Activated T-cell treated with anti-CD3 and anti-CD28 coated beads, Interleukin-2, amount 50 U/mL, for 72 hours (primary cell): Measurements from ENCODE around the gene SRP19. TPM values are rescaled to one million over a fixed set of nuclear protein-coding genes. Genes with fewer than 3 reads are reported as not detected.
A peak's percentile ranks its signal among the peaks of the same experiment; 100 is the strongest.
"Not testable (repeated sequence)": the region's sequence is repeated elsewhere in the genome, so short reads cannot be mapped to it uniquely, and the experiment has no call there.

Source experiments
- ATAC-seq, 2 donors: fragments of 150-1000 bp; cut with Tn5 transposase; replicated peaks in 1 of 2; 2 replicates each; pipeline ENCODE4 v1.10.0; 2021; ENCODE audit warnings: moderate library complexity in 2 of 2, mild to moderate bottlenecking in 1 of 2
- DNase-seq, 2 donors: peaks; one replicate each; pipeline ENCODE4 v3.0.0; 2021 to 2022; ENCODE audit warnings: mixed read lengths in 1 of 2
- H3K27ac Mint-ChIP-seq: one replicate; pipeline ENCODE4 v1.8.0; 2022; ENCODE audit warnings: mild to moderate bottlenecking, moderate library complexity, mixed read lengths
- H3K27me3 Mint-ChIP-seq: one replicate; pipeline ENCODE4 v1.8.0; 2022; ENCODE audit warnings: low read depth, mixed read lengths
- H3K36me3 Mint-ChIP-seq, 2 donors: one replicate each; pipeline ENCODE4 v1.8.0; 2022; ENCODE audit warnings: mixed read lengths in 2 of 2, mild to moderate bottlenecking in 1 of 2; ENCODE audit not compliant: insufficient read depth in 2 of 2
- H3K4me1 Mint-ChIP-seq: one replicate; pipeline ENCODE4 v1.8.0; 2022; ENCODE audit warnings: low read depth, mixed read lengths
- H3K4me3 Mint-ChIP-seq, 2 donors: one replicate each; pipeline ENCODE4 v1.8.0; 2022; ENCODE audit warnings: mild to moderate bottlenecking in 2 of 2, mixed read lengths in 2 of 2, moderate library complexity in 2 of 2
- H3K9me3 Mint-ChIP-seq, 2 donors: one replicate each; pipeline ENCODE4 v1.8.0; 2022; ENCODE audit warnings: mixed read lengths in 2 of 2
- total RNA-seq, 2 donors: library from RNA; stranded (reverse); gene quantifications; one replicate each; pipeline ENCODE4 v1.2.3, GENCODE V29; 2022

SRP19 gene
- total RNA-seq, 2 donors from 2014 or later, result 41.4 to 47.6 TPM

DNA sequence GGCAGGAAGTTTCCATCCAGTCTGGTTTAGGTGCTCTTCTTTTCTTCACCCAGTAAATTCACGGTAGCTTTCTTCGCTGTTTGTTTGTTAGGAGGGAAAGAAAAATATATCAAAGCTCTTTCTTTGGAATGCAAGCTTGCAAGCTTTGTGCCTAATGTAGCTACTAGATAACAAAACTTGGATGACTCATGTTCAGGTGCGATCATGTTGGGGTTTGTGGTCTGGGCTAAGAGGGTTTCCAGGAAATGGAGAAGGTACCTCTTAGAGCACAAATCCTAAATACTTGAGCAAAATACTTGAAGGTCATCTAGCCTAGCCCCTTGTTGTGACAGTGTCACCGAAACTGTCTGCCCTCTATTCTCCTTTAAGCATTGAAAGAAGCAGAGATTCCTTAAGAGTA, 17.7 kb downstream of the SRP19 start:
- ATAC-seq (peak; percentile 92 to 96), DNase-seq (peak; percentile 60 to 73)
- peaks cover 12 to 29% of the 10 kb centered on the region in 2 donors for H3K36me3 Mint-ChIP-seq
- peaks cover 26% of the 10 kb centered on the region for H3K4me1 Mint-ChIP-seq
- peak overlapping the region; percentile 70 to 77 for H3K4me3 Mint-ChIP-seq
- H3K9me3 Mint-ChIP-seq, result no peaks in the 10 kb centered on the region
- no peaks in the 10 kb centered on the region for H3K27me3 Mint-ChIP-seq
- H3K27ac Mint-ChIP-seq, result peak overlapping the region; percentile 95

- Mint-ChIP-seq H3K4me3 (no peak overlapping the region), H3K36me3 (peaks cover 12 to 27% of the 10 kb centered on the region in 2 donors), H3K9me3 (no peaks in the 10 kb centered on the region), H3K4me1 (peaks cover 25% of the 10 kb centered on the region), H3K27ac (peak overlapping the region; percentile 93), H3K27me3 (no peaks in the 10 kb centered on the region)
- DNase-seq, result no peak
- ATAC-seq, result no peak
Measured at GRCh38 chr5:112880219-112880964, 19.3 kb downstream of the SRP19 start.

GRCh38 chr5:112883192-112883591, 22.1 kb downstream of the SRP19 start:
- Mint-ChIP-seq H3K4me1 (peaks cover 22% of the 10 kb centered on the region), H3K27ac (no peak overlapping the region), H3K36me3 (peaks cover 13 to 20% of the 10 kb centered on the region in 2 donors), H3K27me3 (no peaks in the 10 kb centered on the region), H3K4me3 (no peak overlapping the region), H3K9me3 (no peaks in the 10 kb centered on the region)
- DNase-seq (no peak), ATAC-seq (no peak)

GRCh38 chr5:112885001-112885400, 23.9 kb downstream of the SRP19 start:
- Mint-ChIP-seq H3K9me3 (peaks cover 2 to 3% of the 10 kb centered on the region in 2 donors), H3K27me3 (no peaks in the 10 kb centered on the region), H3K4me1 (peaks cover 19% of the 10 kb centered on the region), H3K4me3 (no peak overlapping the region), H3K27ac (peak overlapping the region; percentile 43), H3K36me3 (peaks cover 10 to 21% of the 10 kb centered on the region in 2 donors)
- ATAC-seq, result no peak
- DNase-seq, result no peak

DNA sequence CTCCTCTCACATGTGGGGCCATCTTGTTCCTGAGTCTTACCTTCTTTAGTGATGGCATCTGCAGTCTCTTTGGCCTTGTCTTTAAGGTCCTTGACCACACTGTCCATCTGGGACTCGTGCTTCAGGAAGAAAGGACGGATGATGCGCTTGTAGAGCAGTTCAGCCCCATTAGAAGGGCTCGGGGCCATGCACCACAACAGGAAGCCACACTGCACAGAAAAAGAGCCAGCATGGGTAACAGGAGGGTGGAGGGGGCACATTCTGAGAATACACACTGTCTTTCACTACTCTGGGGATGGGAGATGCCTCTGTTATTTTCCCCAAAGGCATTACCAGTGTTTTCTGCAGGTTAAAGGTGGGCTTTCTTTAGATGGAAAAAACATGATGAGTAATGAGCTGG, 25.9 kb downstream of the SRP19 start:
- H3K27me3 Mint-ChIP-seq, result no peaks in the 10 kb centered on the region
- DNase-seq (no peak), ATAC-seq (peak in 1 of 2 donors; percentile 47)
- H3K9me3 Mint-ChIP-seq, result peaks cover 2 to 3% of the 10 kb centered on the region in 2 donors
- H3K4me1 Mint-ChIP-seq, result peaks cover 25% of the 10 kb centered on the region
- peaks cover 9 to 21% of the 10 kb centered on the region in 2 donors for H3K36me3 Mint-ChIP-seq
- H3K4me3 Mint-ChIP-seq, result no peak overlapping the region
- peak overlapping the region; percentile 21 for H3K27ac Mint-ChIP-seq

- Mint-ChIP-seq H3K36me3 (peaks cover 9 to 23% of the 10 kb centered on the region in 2 donors), H3K4me1 (peaks cover 36% of the 10 kb centered on the region)
- H3K27me3 Mint-ChIP-seq, ATAC-seq, H3K4me3 Mint-ChIP-seq, H3K9me3 Mint-ChIP-seq, DNase-seq, H3K27ac Mint-ChIP-seq: not testable (repeated sequence)
Measured at GRCh38 chr5:112892066-112892465, 31.0 kb downstream of the SRP19 start.

GRCh38 chr5:112892776-112893175, 31.7 kb downstream of the SRP19 start:
- H3K4me3 Mint-ChIP-seq, result no peak overlapping the region
- H3K36me3 Mint-ChIP-seq, result peaks cover 9 to 24% of the 10 kb centered on the region in 2 donors
- H3K27ac Mint-ChIP-seq, result peak overlapping the region; percentile 21
- H3K27me3 Mint-ChIP-seq, result no peaks in the 10 kb centered on the region
- DNase-seq, result no peak
- H3K4me1 Mint-ChIP-seq, result peaks cover 36% of the 10 kb centered on the region
- ATAC-seq, result no peak
- H3K9me3 Mint-ChIP-seq, result peaks cover 2 to 3% of the 10 kb centered on the region in 2 donors

- no peak for ATAC-seq
- DNase-seq, result no peak
- Mint-ChIP-seq H3K27ac (no peak overlapping the region), H3K36me3 (peaks cover 11 to 29% of the 10 kb centered on the region in 2 donors), H3K9me3 (no peaks in the 10 kb centered on the region), H3K4me1 (peaks cover 28% of the 10 kb centered on the region), H3K27me3 (no peaks in the 10 kb centered on the region), H3K4me3 (no peak overlapping the region)
Measured at GRCh38 chr5:112895682-112896081, 34.6 kb downstream of the SRP19 start.

- no peaks in the 10 kb centered on the region for H3K27me3 Mint-ChIP-seq
- ATAC-seq (no peak), DNase-seq (no peak)
- no peak overlapping the region for H3K4me3 Mint-ChIP-seq
- H3K9me3 Mint-ChIP-seq, result no peaks in the 10 kb centered on the region
- peaks cover 5 to 26% of the 10 kb centered on the region in 2 donors for H3K36me3 Mint-ChIP-seq
- H3K4me1 Mint-ChIP-seq, result peaks cover 20% of the 10 kb centered on the region
- no peak overlapping the region for H3K27ac Mint-ChIP-seq
Measured at GRCh38 chr5:112902561-112902960, 41.5 kb downstream of the SRP19 start.

GRCh38 chr5:112904996-112905395, 43.9 kb downstream of the SRP19 start:
- not testable (repeated sequence) for DNase-seq

DNA sequence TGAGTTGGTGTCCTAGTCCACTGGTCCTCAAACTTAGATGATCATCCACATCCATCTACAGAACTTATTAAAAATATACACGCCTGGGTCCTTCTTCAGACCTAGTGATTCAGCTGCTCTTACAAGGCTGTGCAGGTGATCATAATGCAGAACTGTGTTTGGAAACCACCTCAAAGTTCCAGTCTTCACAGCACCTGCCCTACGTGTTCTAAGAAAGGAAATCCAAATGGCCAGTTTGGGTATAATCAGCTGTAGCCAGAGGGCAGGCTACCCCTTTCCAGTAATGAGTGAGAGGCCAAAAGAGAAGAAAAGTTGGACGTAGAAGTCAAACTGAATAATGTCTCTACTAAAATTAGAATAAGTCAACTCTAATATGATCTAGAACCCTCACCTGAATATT, 45.5 kb downstream of the SRP19 start:
- H3K27ac Mint-ChIP-seq, result no peak overlapping the region
- no peaks in the 10 kb centered on the region for H3K27me3 Mint-ChIP-seq
- DNase-seq (no peak), ATAC-seq (no peak)
- peaks cover 25% of the 10 kb centered on the region for H3K4me1 Mint-ChIP-seq
- no peak overlapping the region for H3K4me3 Mint-ChIP-seq
- no peaks in the 10 kb centered on the region for H3K9me3 Mint-ChIP-seq
- peaks cover 3 to 27% of the 10 kb centered on the region in 2 donors for H3K36me3 Mint-ChIP-seq

More at GRCh38 chr5:112904996-112905395, 43.9 kb downstream of the SRP19 start:
- not testable (repeated sequence) for H3K9me3 Mint-ChIP-seq, H3K27me3 Mint-ChIP-seq, H3K27ac Mint-ChIP-seq, H3K4me3 Mint-ChIP-seq, ATAC-seq
- Mint-ChIP-seq H3K4me1 (peaks cover 15% of the 10 kb centered on the region), H3K36me3 (peaks cover 3 to 28% of the 10 kb centered on the region in 2 donors)

DNA sequence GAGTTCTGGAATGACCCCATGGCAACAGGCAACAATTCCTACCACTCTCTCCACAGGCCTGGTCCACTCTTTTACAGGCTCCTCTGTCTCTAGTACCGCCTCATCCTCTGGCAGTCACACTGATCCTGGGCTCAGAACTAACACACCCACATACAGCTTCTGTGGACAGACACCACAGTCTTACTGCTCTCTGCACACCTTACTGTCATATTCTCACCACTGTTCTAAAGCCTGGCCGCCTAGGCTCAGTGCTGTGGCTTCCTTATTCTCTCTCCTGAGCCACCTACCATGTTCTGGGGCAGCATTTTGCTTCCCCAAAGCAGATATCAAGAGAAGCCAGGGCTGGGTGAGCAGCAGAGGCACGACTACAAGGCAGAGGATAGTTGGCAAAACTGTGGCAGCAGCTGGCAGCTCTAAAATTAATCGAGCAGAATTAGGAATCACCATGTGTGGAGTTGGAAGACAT, 46.1 kb downstream of the SRP19 start:
- Mint-ChIP-seq H3K9me3 (no peaks in the 10 kb centered on the region), H3K36me3 (peaks cover 3 to 29% of the 10 kb centered on the region in 2 donors), H3K4me1 (peaks cover 25% of the 10 kb centered on the region), H3K4me3 (no peak overlapping the region), H3K27me3 (no peaks in the 10 kb centered on the region), H3K27ac (no peak overlapping the region)
- DNase-seq, result no peak
- ATAC-seq, result peak in 1 of 2 donors; percentile 44

DNA sequence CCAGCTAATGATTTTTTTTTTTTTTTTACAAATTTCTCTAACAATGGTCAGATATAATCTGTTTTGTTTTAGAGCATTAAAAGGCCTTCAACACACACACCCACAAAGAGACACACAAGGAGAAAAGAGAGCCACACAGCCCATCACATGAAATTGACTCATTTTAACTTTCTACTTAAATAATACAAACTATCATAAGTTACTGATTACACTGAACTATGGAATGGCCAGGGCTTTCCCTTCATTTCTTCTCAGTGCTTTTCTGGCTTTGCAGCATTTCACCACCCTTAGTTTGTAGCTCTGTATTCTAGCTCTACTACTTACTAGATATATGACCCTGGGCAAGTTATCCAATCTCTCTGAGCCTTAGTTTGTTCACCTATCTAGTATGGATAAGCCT, 47.8 kb downstream of the SRP19 start:
- no peak for ATAC-seq
- peak overlapping the region; percentile 38 for H3K27ac Mint-ChIP-seq
- no peaks in the 10 kb centered on the region for H3K27me3 Mint-ChIP-seq
- no peaks in the 10 kb centered on the region for H3K9me3 Mint-ChIP-seq
- no peak for DNase-seq
- H3K36me3 Mint-ChIP-seq, result peaks cover 6 to 39% of the 10 kb centered on the region in 2 donors
- H3K4me3 Mint-ChIP-seq, result no peak overlapping the region
- H3K4me1 Mint-ChIP-seq, result peaks cover 25% of the 10 kb centered on the region
